A549 (cell line): Measurements from ENCODE around the gene TMEM129. TPM values are rescaled to one million over a fixed set of nuclear protein-coding genes. Genes with fewer than 3 reads are reported as not detected.

Experiments
- ATAC-seq, 2 experiments: fragments of 200-7000 bp in 1 of 2; fragments of >200 bp in 1 of 2; cut with Nextera tagmentation in 1 of 2; cut with Tn5 transposase in 1 of 2; 3 replicates each; pipeline versions ENCODE4 v1.8.0 to v1.9.1; 2018 to 2020; ENCODE audit warnings: mild to moderate bottlenecking in 1 of 2, moderate library complexity in 1 of 2
- CTCF ChIA-PET: fragments of 300-600 bp; sonication (Branson Sonifier 250); formaldehyde crosslinking; extraction: SDS; loops from one replicate; lab custom pipeline; 2021; ENCODE audit warnings: antibody characterized with exemption, inconsistent platforms; lab: Yijun Ruan, JAX
- POLR2A ChIA-PET: fragments of 350-600 bp; formaldehyde crosslinking; extraction: SDS; loops from one replicate; lab custom pipeline; 2021; ENCODE audit warnings: antibody characterized with exemption, inconsistent platforms; lab: Yijun Ruan, JAX
- DNase-seq, 2 experiments: peaks; one replicate each; pipeline versions ENCODE4 v3.0.0 to v3.0.0-alpha.2; 2011 to 2016; ENCODE audit warnings: low read depth in 1 of 2, low spot score in 1 of 2
- FAIRE-seq: peaks from 2 replicates; lab custom pipeline; 2011; peaks lifted over from hg19 to GRCh38; lab: Jason Lieb, UNC
- H3K27ac ChIP-seq, 2 experiments: fragments of >200 bp; sonication (Bioruptor Twin); formaldehyde crosslinking; 3 replicates each; pipeline ENCODE4 v1.5.1; 2016 to 2017
- H3K4me1 ChIP-seq: fragments of >200 bp; sonication (Bioruptor Twin); formaldehyde crosslinking; 3 replicates; pipeline ENCODE4 v1.6.1; 2016
- H3K4me2 ChIP-seq: fragments of >200 bp; sonication (Bioruptor Twin); formaldehyde crosslinking; 3 replicates; pipeline ENCODE4 v1.6.1; 2016
- H3K4me3 ChIP-seq: fragments of >200 bp; sonication (Bioruptor Twin); formaldehyde crosslinking; 3 replicates; pipeline ENCODE4 v1.5.1; 2016
- H3K9me3 ChIP-seq: fragments of >200 bp; sonication (Bioruptor Twin); formaldehyde crosslinking; 3 replicates; pipeline ENCODE4 v1.6.1; 2016
- CEBPB ChIP-seq, 2 experiments: fragments of >200 bp in 1 of 2; sonication (Bioruptor Twin) in 1 of 2; formaldehyde crosslinking in 1 of 2; IDR thresholded peaks; 2 replicates each; pipeline ENCODE4 v1.6.1; 2012 to 2016
- CHD4 ChIP-seq: fragments of 200-600 bp; sonication (generic); IDR thresholded peaks from 2 replicates; pipeline ENCODE4 v1.6.1; 2016; ENCODE audit warnings: antibody characterized with exemption, mild to moderate bottlenecking, borderline replicate concordance
- FOSB ChIP-seq: fragments of 250-450 bp; sonication (Bioruptor Pico); IDR thresholded peaks from 2 replicates; pipeline ENCODE4 v1.5.0; 2020; ENCODE audit warnings: mild to moderate bottlenecking, moderate library complexity
- FOSL2 ChIP-seq, 2 experiments: fragments of 450-650 bp in 1 of 2; fragments of >200 bp in 1 of 2; sonication (Bioruptor Twin) in 1 of 2; formaldehyde crosslinking; IDR thresholded peaks; 2 replicates each; pipeline versions ENCODE4 v1.5.0 to v1.6.1; 2016 to 2020; ENCODE audit warnings: mild to moderate bottlenecking in 1 of 2, moderate library complexity in 1 of 2
- JUN ChIP-seq, 2 experiments: fragments of >200 bp; sonication (Bioruptor Twin); formaldehyde crosslinking; IDR thresholded peaks; 2 replicates in 1 of 2; 3 replicates in 1 of 2; pipeline ENCODE4 v1.6.1; 2016 to 2017
- KDM5A ChIP-seq: fragments of 200-600 bp; sonication (generic); IDR thresholded peaks from 2 replicates; pipeline ENCODE4 v1.6.1; 2016; ENCODE audit warnings: antibody characterized with exemption, mild to moderate bottlenecking
- MAFK ChIP-seq: fragments of 450-650 bp; IDR thresholded peaks from 2 replicates; pipeline ENCODE4 v1.6.1; 2014; ENCODE audit not compliant: partially characterized antibody
- MAZ ChIP-seq: fragments of 150-350 bp; IDR thresholded peaks from 2 replicates; pipeline ENCODE4 v1.6.1; 2014; ENCODE audit warnings: antibody characterized with exemption, low read depth, low read length, borderline replicate concordance
- MYC ChIP-seq: IDR thresholded peaks from 2 replicates; pipeline ENCODE4 v1.6.1; 2012; ENCODE audit warnings: mild to moderate bottlenecking, inconsistent platforms, low read length, improper control_type of control experiment, borderline replicate concordance
- RAD21 ChIP-seq, 2 experiments: fragments of >200 bp in 1 of 2; sonication (Bioruptor Twin) in 1 of 2; formaldehyde crosslinking in 1 of 2; IDR thresholded peaks in 1 of 2; conservative IDR thresholded peaks in 1 of 2; 2 replicates in 1 of 2; 3 replicates in 1 of 2; pipeline ENCODE4 v1.6.1; 2012 to 2018; ENCODE audit warnings: inconsistent platforms in 1 of 2
- RNF2 ChIP-seq: fragments of 200-600 bp; sonication (generic); IDR thresholded peaks from 2 replicates; pipeline ENCODE4 v1.6.1; 2016; ENCODE audit warnings: low read depth, mild to moderate bottlenecking, antibody characterized with exemption, moderate library complexity, borderline replicate concordance
- SREBF2 ChIP-seq: fragments of 450-650 bp; IDR thresholded peaks from 2 replicates; pipeline ENCODE4 v1.6.1; 2014; ENCODE audit warnings: mild to moderate bottlenecking, moderate library complexity
- TP53 ChIP-seq: fragments of 250-450 bp; sonication (Bioruptor Pico); IDR thresholded peaks from 2 replicates; pipeline ENCODE4 v1.5.0; 2021; ENCODE audit warnings: mild to moderate bottlenecking, moderate library complexity
- USF2 ChIP-seq: fragments of 450-650 bp; IDR thresholded peaks from 2 replicates; pipeline ENCODE4 v1.6.1; 2014; ENCODE audit warnings: antibody characterized with exemption
- ZNF302 ChIP-seq: fragments of 250-450 bp; sonication (Bioruptor Pico); IDR thresholded peaks from 2 replicates; pipeline ENCODE4 v1.9.0; 2021; ENCODE audit warnings: inconsistent platforms, mild to moderate bottlenecking, moderate library complexity
- WGBS: methylation state at CpG from one replicate; pipeline ENCODE4 v1.1.6; 2017; ENCODE audit errors: missing lambda C conversion rate; 5-methylcytosine and 5-hydroxymethylcytosine counted together
- polyA plus RNA-seq, 4 experiments: library from polyadenylated mRNA; depleted of rRNA in 3 of 4; stranded (reverse); fragments of >200 nt; fragmentation: RNase III in 1 of 4; extraction: RNeasy Plus Mini Kit Qiagen cat#74134 plus additional on column Dnase treatment in 1 of 4; gene quantifications; 2 replicates in 3 of 4; 3 replicates in 1 of 4; pipeline ENCODE4 v1.2.3, GENCODE V29; 2011 to 2017
- TF ChIP-seq, protein P1 (sequence below): IDR thresholded peaks from 2 replicates; pipeline ENCODE4 v1.6.1; 2012

Gene TMEM129
- polyA plus RNA-seq, 2 of the 4 experiments (the other 2 are of a cell fraction), result 12.7 to 20.4 TPM

DNA sequence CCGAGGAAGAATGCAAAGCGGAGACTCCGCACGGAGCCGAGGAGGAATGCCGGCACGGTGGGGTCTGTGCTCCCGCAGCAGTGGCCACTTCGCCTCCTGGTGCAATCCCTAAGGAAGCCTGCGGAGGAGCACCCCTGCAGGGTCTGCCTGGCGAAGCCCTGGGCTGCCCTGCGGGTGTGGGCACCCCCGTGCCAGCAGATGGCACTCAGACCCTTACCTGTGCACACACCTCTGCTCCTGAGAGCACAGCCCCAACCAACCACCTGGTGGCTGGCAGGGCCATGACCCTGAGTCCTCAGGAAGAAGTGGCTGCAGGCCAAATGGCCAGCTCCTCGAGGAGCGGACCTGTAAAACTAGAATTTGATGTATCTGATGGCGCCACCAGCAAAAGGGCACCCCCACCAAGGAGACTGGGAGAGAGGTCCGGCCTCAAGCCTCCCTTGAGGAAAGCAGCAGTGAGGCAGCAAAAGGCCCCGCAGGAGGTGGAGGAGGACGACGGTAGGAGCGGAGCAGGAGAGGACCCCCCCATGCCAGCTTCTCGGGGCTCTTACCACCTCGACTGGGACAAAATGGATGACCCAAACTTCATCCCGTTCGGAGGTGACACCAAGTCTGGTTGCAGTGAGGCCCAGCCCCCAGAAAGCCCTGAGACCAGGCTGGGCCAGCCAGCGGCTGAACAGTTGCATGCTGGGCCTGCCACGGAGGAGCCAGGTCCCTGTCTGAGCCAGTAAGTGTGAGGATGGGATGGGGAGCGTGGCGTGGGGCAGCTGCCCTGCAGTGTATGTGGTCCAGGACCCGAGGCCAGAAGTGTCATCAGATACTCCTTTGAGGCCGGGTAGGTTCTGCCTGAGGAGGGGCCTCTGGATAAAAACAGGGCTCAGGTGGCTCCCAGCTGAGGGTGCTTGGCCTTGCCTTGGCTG, 7.2 kb upstream of the TMEM129 start:
- peak overlapping the region; percentile 71 for H3K4me2 ChIP-seq
- no peak for FAIRE-seq
- ATAC-seq, result peak; percentile 40 to 60
- POLR2A ChIA-PET, result interaction anchor here (0.8 kb wide), 1 partner anchor 16 kb away, joined by 4 read pairs; the partner anchor contains the start of gene SLBP
- no peak for DNase-seq
- WGBS, result 90% methylated on average over 10 of the region's 31 CpGs
- peak overlapping the region; percentile 84 to 92 for H3K27ac ChIP-seq
- no peaks in the 10 kb centered on the region for H3K9me3 ChIP-seq
- peaks cover 41% of the 10 kb centered on the region for H3K4me1 ChIP-seq
- TF ChIP-seq MYC, result no peak
- TF ChIP-seq MAZ, result no peak
- TF ChIP-seq, protein P1, sequence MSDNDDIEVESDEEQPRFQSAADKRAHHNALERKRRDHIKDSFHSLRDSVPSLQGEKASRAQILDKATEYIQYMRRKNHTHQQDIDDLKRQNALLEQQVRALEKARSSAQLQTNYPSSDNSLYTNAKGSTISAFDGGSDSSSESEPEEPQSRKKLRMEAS, result no peak
- no peak for TF ChIP-seq MAFK
- no peak for TF ChIP-seq TP53
- TF ChIP-seq SREBF2, result no peak
- no peak for TF ChIP-seq CEBPB (IDR thresholded peaks at IDR 0.05)
- peak overlapping the region; percentile 9; the same call in 1 of the 3 replicates for H3K4me3 ChIP-seq
- CTCF ChIA-PET, result interaction anchor here (0.6 to 7.4 kb wide), 13 partner anchors 10 to 372 kb away, joined by 3 to 108 read pairs (median 3); partner anchors contain the start of gene SLBP

DNA sequence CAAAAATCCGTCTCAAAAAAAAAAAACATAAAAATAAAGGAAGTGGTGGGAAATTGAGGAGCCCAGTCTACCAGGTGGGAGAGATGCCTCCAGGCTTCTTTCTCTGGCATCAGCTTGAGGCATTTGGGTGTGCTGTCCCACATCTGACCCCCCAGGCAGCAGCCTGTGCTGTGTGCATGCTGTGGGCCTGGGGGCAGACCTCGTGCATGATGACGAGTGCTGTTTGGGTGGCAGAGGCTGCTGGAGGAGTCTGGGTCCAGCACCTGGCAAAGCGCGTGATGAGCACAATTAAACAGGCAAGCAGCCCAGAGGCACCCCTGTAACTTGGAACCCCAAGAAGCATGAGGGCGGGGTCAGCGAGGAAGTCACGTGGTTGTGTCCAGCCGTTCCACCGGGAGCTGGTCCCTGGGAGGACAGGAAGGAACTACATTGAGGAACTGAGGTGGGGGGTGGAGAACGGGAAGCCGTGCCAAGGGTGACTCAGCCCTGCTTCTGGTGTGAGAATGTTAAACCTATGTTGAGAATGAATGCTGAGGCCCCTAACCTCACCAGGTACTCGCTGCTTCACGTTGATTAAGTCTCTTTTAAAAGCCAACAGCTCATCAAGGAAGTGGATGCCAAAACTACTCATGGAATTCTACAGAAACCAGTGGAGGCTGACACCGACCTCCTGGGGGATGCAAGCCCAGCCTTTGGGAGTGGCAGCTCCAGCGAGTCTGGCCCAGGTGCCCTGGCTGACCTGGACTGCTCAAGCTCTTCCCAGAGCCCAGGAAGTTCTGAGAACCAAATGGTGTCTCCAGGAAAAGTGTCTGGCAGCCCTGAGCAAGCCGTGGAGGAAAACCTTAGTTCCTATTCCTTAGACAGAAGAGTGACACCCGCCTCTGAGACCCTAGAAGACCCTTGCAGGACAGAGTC, 6.3 kb upstream of the TMEM129 start:
- CTCF ChIA-PET, result interaction anchor here (0.9 to 7.4 kb wide), 13 partner anchors 9 to 371 kb away, joined by 3 to 108 read pairs (median 5); partner anchors contain the start of gene SLBP
- peaks cover 51% of the 10 kb centered on the region for H3K4me1 ChIP-seq
- TF ChIP-seq, protein P1, result peak; percentile 72
- TF ChIP-seq TP53 (no peak), USF2 (peak; percentile 81), RNF2 (no peak), RAD21 (conservative IDR thresholded peaks at IDR 0.05 in 1 of 2, IDR thresholded peaks at IDR 0.05 in 1 of 2) (no peak), CHD4 (no peak), FOSL2 (IDR thresholded peaks at IDR 0.05) (no peak), FOSL2 (CRISPR knock-in tag; IDR thresholded peaks at IDR 0.05) (peak; percentile 62), ZNF302 (no peak), KDM5A (no peak), FOSB (CRISPR knock-in tag) (no peak), SREBF2 (no peak), JUN (IDR thresholded peaks at IDR 0.05) (0 out of 5 replicates have a peak, but pooled peaks of 1 of the 2 experiments have one; percentile 34)
- TF ChIP-seq, all 56 proteins: peak for 4
- Histone ChIP-seq H3K4me2 (peak overlapping the region; percentile 71), H3K9me3 (no peaks in the 10 kb centered on the region), H3K4me3 (peak overlapping the region; percentile 9; the same call in 1 of the 3 replicates), H3K27ac (peak overlapping the region; percentile 84 to 92)
- ATAC-seq (peak; percentile 75 to 79), DNase-seq (peak; percentile 56 to 75), FAIRE-seq (no peak)
- POLR2A ChIA-PET, result interaction anchor here (0.8 to 2.0 kb wide), 2 partner anchors 15 to 34 kb away, joined by 4 to 5 read pairs; partner anchors contain the start of gene SLBP
- 19% methylated on average over 17 of the region's 18 CpGs for WGBS
